Hypothalamus (tissue), 51 donors: ENCODE measurements around the gene COA7.

Experiments used
- DNase-seq, 51 donors: peaks; one replicate each; lab custom pipeline; 2025; lab: John Stamatoyannopoulos, UW

The COA7 gene

DNA sequence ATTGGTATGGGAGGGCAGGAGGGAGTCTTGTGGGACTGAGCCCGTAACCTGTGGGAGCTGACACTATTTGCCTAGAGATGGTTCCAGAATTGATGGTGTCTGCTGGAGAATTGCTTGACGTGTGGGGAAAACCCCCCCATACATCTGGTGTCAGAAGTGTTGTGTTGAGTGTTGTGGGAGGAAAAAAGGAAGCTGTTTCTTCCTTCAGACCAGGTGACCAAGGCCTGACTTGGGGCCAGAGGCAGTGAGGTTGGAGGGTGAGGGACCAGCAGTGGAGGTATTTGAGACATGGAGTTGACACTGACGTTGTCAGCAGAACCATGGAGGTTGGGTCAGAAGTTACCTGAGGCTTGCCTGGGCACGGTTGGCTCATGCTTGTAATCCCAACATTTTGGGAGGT, 56.8 kb downstream of the COA7 start:
- DNase-seq, result no peak

DNA sequence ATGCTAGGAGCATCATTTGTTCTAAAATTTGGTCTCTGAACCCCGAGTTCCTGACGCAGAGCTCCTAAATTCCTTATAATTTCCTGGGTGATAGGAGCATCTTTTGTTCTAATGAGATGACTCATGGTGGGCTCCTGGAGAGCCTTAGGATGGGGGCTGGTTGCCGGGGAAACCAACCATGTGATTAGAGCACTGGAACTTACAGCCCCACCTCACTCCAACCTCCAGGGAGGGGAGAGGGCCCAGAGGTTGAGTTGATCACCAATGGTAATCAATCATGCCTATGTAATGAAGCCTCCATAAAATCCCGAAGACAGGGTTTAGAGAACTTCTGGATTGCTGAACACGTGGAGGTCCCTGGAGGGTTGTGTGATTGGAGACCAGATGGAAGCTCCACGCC, 57.5 kb downstream of the COA7 start:
- no peak for DNase-seq

DNA sequence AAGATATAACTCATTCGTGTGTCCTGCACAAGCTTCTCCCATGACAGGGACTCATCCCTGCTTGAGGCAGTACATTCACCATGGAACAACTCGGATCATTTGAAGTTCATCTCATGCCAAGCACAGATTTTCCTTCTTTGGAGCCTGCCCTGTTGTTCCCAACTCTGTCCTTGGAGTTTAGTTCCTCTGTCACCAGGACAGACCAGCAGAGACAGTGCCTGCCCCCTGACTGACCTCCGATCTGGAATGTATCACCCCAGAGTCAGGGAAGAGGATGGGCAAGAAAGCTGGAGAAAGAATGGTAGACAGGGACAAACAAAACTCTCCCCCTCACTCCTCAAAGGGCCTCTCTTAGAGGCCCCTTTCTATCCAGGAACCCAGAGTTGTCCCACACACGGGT, 60.2 kb downstream of the COA7 start:
- no peak for DNase-seq

DNA sequence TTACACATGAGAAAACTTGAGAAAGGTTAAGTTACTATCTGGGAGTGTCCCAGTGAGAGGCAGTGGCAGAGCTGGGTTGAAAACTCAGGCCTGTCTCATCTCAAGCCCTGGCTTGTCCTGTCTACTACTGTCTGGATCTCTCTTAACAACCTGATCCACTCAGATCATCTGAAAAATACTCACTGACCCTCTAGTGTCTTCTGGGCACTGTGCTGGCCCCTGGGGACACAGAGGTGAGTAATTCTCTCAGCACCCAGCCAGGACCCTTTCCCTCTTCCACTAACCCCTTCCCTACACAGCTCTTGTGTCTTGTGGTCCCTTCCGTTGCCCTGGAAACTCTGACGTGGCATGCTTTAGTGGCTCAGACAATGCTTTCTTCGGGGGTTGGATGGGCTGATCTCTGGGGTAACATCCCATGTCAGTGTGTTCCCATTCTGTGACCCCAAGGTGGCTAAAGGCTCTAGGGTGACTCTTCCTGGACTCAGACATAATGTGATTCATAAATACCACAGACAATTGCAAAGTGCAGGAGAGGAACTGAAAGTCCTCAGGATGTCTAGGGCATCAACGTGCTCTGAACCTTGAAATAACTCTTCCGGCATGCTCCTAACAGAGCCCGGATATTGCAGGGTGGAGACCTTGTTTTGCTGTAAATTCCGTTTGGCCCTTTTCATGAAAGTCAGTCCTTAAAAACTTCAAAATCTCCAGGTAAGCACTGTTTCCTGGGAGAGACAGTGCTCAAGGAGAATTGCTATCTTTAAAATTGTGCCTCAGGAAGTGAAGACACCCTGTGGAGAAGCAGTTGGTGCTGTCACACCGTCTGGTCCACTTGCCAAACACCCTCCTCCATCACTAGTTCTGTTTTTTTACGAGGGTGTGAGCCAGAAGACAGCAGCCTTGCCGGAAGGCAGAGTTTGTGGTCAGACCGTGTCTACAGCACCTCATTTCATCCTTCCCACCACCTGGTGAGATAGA, 61.1 kb downstream of the COA7 start:
- peak in 1 of 51 donors; percentile 26 for DNase-seq

DNA sequence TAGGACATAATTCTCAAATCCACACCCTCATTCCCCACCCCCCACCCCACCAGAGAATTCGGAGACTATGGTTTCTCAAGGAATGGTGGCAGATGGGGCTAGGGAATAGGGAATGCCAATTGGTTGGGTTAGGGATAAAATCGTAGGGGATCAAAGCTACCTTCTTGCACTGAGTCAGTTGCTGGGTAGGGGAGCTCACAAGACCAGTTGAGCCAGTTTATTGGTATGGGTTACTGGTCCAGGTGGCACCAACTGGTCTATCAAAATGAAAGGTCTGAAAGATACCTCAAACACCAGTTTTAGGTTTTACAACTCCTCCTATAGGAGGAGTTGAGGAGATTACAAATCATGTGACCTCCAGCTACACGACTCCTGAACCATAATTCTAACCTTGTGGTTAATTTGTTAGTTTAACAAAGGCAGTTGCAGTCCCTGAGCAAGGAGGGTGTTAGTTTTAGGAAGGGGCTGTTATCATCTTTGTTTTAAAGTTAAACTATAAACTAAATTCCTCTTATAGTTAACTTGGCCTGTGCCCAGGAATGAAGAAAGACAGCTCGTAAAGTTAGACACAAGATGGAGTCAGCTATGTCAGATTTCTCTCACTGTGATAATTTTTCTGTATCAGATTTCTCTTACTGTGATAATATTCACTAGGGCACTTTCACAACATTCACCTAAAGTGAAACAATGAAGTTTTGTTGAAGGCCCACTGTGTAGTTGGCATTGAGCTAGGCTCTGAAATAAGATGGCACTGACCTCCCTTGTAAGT, 62.6 kb downstream of the COA7 start:
- no peak for DNase-seq
